A549 (cell line): ENCODE data around the gene MBNL1. TPM values are rescaled to one million over a fixed set of nuclear protein-coding genes. Genes with fewer than 3 reads are reported as not detected.

Experiments
- ATAC-seq, 2 experiments: fragments of 200-7000 bp in 1 of 2; fragments of >200 bp in 1 of 2; cut with Nextera tagmentation in 1 of 2; cut with Tn5 transposase in 1 of 2; 3 replicates each; pipeline versions ENCODE4 v1.8.0 to v1.9.1; 2018 to 2020; ENCODE audit warnings: mild to moderate bottlenecking in 1 of 2, moderate library complexity in 1 of 2
- CTCF ChIA-PET: fragments of 300-600 bp; sonication (Branson Sonifier 250); formaldehyde crosslinking; extraction: SDS; loops from one replicate; lab custom pipeline; 2021; ENCODE audit warnings: antibody characterized with exemption, inconsistent platforms; lab: Yijun Ruan, JAX
- POLR2A ChIA-PET: fragments of 350-600 bp; formaldehyde crosslinking; extraction: SDS; loops from one replicate; lab custom pipeline; 2021; ENCODE audit warnings: antibody characterized with exemption, inconsistent platforms; lab: Yijun Ruan, JAX
- DNase-seq, 2 experiments: peaks; one replicate each; pipeline versions ENCODE4 v3.0.0 to v3.0.0-alpha.2; 2011 to 2016; ENCODE audit warnings: low read depth in 1 of 2, low spot score in 1 of 2
- FAIRE-seq: peaks from 2 replicates; lab custom pipeline; 2011; peaks lifted over from hg19 to GRCh38; lab: Jason Lieb, UNC
- H3K27ac ChIP-seq, 2 experiments: fragments of >200 bp; sonication (Bioruptor Twin); formaldehyde crosslinking; 3 replicates each; pipeline ENCODE4 v1.5.1; 2016 to 2017
- H3K4me1 ChIP-seq: fragments of >200 bp; sonication (Bioruptor Twin); formaldehyde crosslinking; 3 replicates; pipeline ENCODE4 v1.6.1; 2016
- H3K4me2 ChIP-seq: fragments of >200 bp; sonication (Bioruptor Twin); formaldehyde crosslinking; 3 replicates; pipeline ENCODE4 v1.6.1; 2016
- H3K4me3 ChIP-seq: fragments of >200 bp; sonication (Bioruptor Twin); formaldehyde crosslinking; 3 replicates; pipeline ENCODE4 v1.5.1; 2016
- H3K9me3 ChIP-seq: fragments of >200 bp; sonication (Bioruptor Twin); formaldehyde crosslinking; 3 replicates; pipeline ENCODE4 v1.6.1; 2016
- BHLHE40 ChIP-seq: IDR thresholded peaks from 2 replicates; pipeline ENCODE4 v1.6.1; 2012; ENCODE audit warnings: low read depth, low read length, inconsistent platforms
- CBX2 ChIP-seq: fragments of 200-600 bp; sonication (generic); IDR thresholded peaks from 2 replicates; pipeline ENCODE4 v1.6.1; 2016; ENCODE audit warnings: low read depth, mild to moderate bottlenecking, borderline replicate concordance
- CTCF ChIP-seq: fragments of >200 bp; sonication (Bioruptor Twin); formaldehyde crosslinking; IDR thresholded peaks from 3 replicates; pipeline ENCODE4 v1.5.1; 2016
- E2F6 ChIP-seq: IDR thresholded peaks from 2 replicates; pipeline ENCODE4 v1.6.1; 2012; ENCODE audit warnings: low read depth, borderline replicate concordance
- EHF ChIP-seq: fragments of 250-450 bp; sonication (Bioruptor Pico); IDR thresholded peaks from 2 replicates; pipeline ENCODE4 v1.5.0; 2020; ENCODE audit warnings: mild to moderate bottlenecking
- ESRRA ChIP-seq: fragments of 150-350 bp; IDR thresholded peaks from 2 replicates; pipeline ENCODE4 v1.6.1; 2014; ENCODE audit warnings: mild to moderate bottlenecking, low read length, borderline replicate concordance
- FOSB ChIP-seq: fragments of 250-450 bp; sonication (Bioruptor Pico); IDR thresholded peaks from 2 replicates; pipeline ENCODE4 v1.5.0; 2020; ENCODE audit warnings: mild to moderate bottlenecking, moderate library complexity
- FOSL2 ChIP-seq, 2 experiments: fragments of 450-650 bp in 1 of 2; fragments of >200 bp in 1 of 2; sonication (Bioruptor Twin) in 1 of 2; formaldehyde crosslinking; IDR thresholded peaks; 2 replicates each; pipeline versions ENCODE4 v1.5.0 to v1.6.1; 2016 to 2020; ENCODE audit warnings: mild to moderate bottlenecking in 1 of 2, moderate library complexity in 1 of 2
- FOXS1 ChIP-seq: fragments of 250-450 bp; sonication (Bioruptor Pico); IDR thresholded peaks from 2 replicates; pipeline ENCODE4 v1.5.0; 2020; ENCODE audit warnings: mild to moderate bottlenecking, moderate library complexity
- GATA3 ChIP-seq: IDR thresholded peaks from 2 replicates; pipeline ENCODE4 v1.6.1; 2012; ENCODE audit warnings: borderline replicate concordance
- HDAC2 ChIP-seq: fragments of 200-600 bp; sonication (generic); IDR thresholded peaks from 2 replicates; pipeline ENCODE4 v1.6.1; 2016
- HMGXB4 ChIP-seq: fragments of 250-450 bp; sonication (Bioruptor Pico); IDR thresholded peaks from 2 replicates; pipeline ENCODE4 v1.5.0; 2021; ENCODE audit warnings: mild to moderate bottlenecking, moderate library complexity, borderline replicate concordance
- JUN ChIP-seq, 2 experiments: fragments of >200 bp; sonication (Bioruptor Twin); formaldehyde crosslinking; IDR thresholded peaks; 2 replicates in 1 of 2; 3 replicates in 1 of 2; pipeline ENCODE4 v1.6.1; 2016 to 2017
- MYC ChIP-seq: IDR thresholded peaks from 2 replicates; pipeline ENCODE4 v1.6.1; 2012; ENCODE audit warnings: mild to moderate bottlenecking, inconsistent platforms, low read length, improper control_type of control experiment, borderline replicate concordance
- NPAS2 ChIP-seq: fragments of 250-450 bp; sonication (Bioruptor Pico); IDR thresholded peaks from 2 replicates; pipeline ENCODE4 v1.8.0; 2022; ENCODE audit warnings: mild to moderate bottlenecking, moderate library complexity, borderline replicate concordance
- REST ChIP-seq: fragments of 200-600 bp; sonication (generic); IDR thresholded peaks from 2 replicates; pipeline ENCODE4 v1.6.1; 2016; ENCODE audit warnings: antibody characterized with exemption, mild to moderate bottlenecking, moderate library complexity
- RNF2 ChIP-seq: fragments of 200-600 bp; sonication (generic); IDR thresholded peaks from 2 replicates; pipeline ENCODE4 v1.6.1; 2016; ENCODE audit warnings: low read depth, mild to moderate bottlenecking, antibody characterized with exemption, moderate library complexity, borderline replicate concordance
- TFCP2L1 ChIP-seq: fragments of 250-450 bp; sonication (Bioruptor Pico); IDR thresholded peaks from 2 replicates; pipeline ENCODE4 v1.5.0; 2021; ENCODE audit warnings: mild to moderate bottlenecking
- ZSCAN20 ChIP-seq: fragments of 250-450 bp; sonication (Bioruptor Pico); IDR thresholded peaks from 2 replicates; pipeline ENCODE4 v1.8.0; 2022; ENCODE audit warnings: mild to moderate bottlenecking, moderate library complexity
- WGBS: methylation state at CpG from one replicate; pipeline ENCODE4 v1.1.6; 2017; ENCODE audit errors: missing lambda C conversion rate; 5-methylcytosine and 5-hydroxymethylcytosine counted together
- polyA plus RNA-seq, 4 experiments: library from polyadenylated mRNA; depleted of rRNA in 3 of 4; stranded (reverse); fragments of >200 nt; fragmentation: RNase III in 1 of 4; extraction: RNeasy Plus Mini Kit Qiagen cat#74134 plus additional on column Dnase treatment in 1 of 4; gene quantifications; 2 replicates in 3 of 4; 3 replicates in 1 of 4; pipeline ENCODE4 v1.2.3, GENCODE V29; 2011 to 2017

Gene MBNL1
- polyA plus RNA-seq, 2 of the 4 experiments (the other 2 are of a cell fraction), result 60.5 to 92.5 TPM

- DNase-seq (no peak), FAIRE-seq (no peak), ATAC-seq (no peak)
- Histone ChIP-seq H3K4me3 (no peak overlapping the region), H3K4me2 (peak overlapping the region; percentile 27; the same call in 2 of the 3 replicates), H3K4me1 (peaks cover 82% of the 10 kb centered on the region), H3K27ac (no peak overlapping the region), H3K9me3 (no peaks in the 10 kb centered on the region)
- ChIA-PET CTCF (interaction anchor here (1.4 kb wide), 1 partner anchor 169 kb away, joined by 4 read pairs; no protein-coding TSS in a partner anchor), POLR2A (interaction anchor here (0.7 kb wide), 1 partner anchor 8 kb away, joined by 3 read pairs; the partner anchor contains the start of gene MBNL1)
- TF ChIP-seq HDAC2 (no peak), JUN (IDR thresholded peaks at IDR 0.05) (no peak), RNF2 (no peak), GATA3 (no peak), CTCF (no peak), ZSCAN20 (CRISPR knock-in tag) (no peak), HMGXB4 (CRISPR knock-in tag) (no peak), ESRRA (no peak), EHF (CRISPR knock-in tag) (no peak), NPAS2 (CRISPR knock-in tag) (no peak), FOXS1 (no peak), BHLHE40 (no peak), CBX2 (no peak), MYC (no peak), FOSL2 (IDR thresholded peaks at IDR 0.05) (no peak), FOSL2 (CRISPR knock-in tag; IDR thresholded peaks at IDR 0.05) (no peak)
- WGBS, result 5% methylated on average over 1 of the region's 1 CpG
Measured at GRCh38 chr3:152277198-152277597, 8.5 kb downstream of the MBNL1 start.

- TF ChIP-seq E2F6 (no peak), TFCP2L1 (CRISPR knock-in tag) (no peak), FOSB (CRISPR knock-in tag) (no peak), REST (no peak)
- DNase-seq, result no peak
- H3K27ac ChIP-seq, result no peak overlapping the region
- ChIA-PET CTCF (interaction anchor here (1.3 kb wide), 1 partner anchor 165 kb away, joined by 3 read pairs; no protein-coding TSS in a partner anchor), POLR2A (no interaction called here)
- no peaks in the 10 kb centered on the region for H3K9me3 ChIP-seq
- no peak for FAIRE-seq
- H3K4me1 ChIP-seq, result peaks cover 87% of the 10 kb centered on the region
- 0 out of 3 replicates have a peak overlapping the region, but pooled peaks have one; percentile 2 for H3K4me2 ChIP-seq
- no peak overlapping the region for H3K4me3 ChIP-seq
- 80% methylated on average over 6 of the region's 6 CpGs for WGBS
- ATAC-seq, result peak in 1 of 2 experiments; percentile 17; a peak in 1 of 6 replicates
Measured at GRCh38 chr3:152278756-152279427, 10.2 kb downstream of the MBNL1 start.
